H9 (cell line): ENCODE results near the gene IGLL5. TPM values are rescaled to one million over a fixed set of nuclear protein-coding genes. Genes with fewer than 3 reads are reported as not detected.

Experiments
- DNase-seq: peaks from one replicate; pipeline ENCODE4 v3.0.0-alpha.2; 2017
- H2AFZ ChIP-seq: one replicate; pipeline ENCODE4 v1.6.1; 2013; ENCODE audit warnings: mild to moderate bottlenecking, low read length, control low read depth, moderate library complexity
- H2AK5ac ChIP-seq: 2 replicates; pipeline ENCODE4 v1.6.1; 2013; ENCODE audit warnings: low read length, control low read depth, mixed read lengths; ENCODE audit not compliant: insufficient read length
- H2BK120ac ChIP-seq: one replicate; pipeline ENCODE4 v1.6.1; 2013; ENCODE audit warnings: low read depth, mild to moderate bottlenecking, low read length, control low read depth, inconsistent platforms; ENCODE audit not compliant: poor library complexity, severe bottlenecking
- H2BK12ac ChIP-seq: 2 replicates; pipeline ENCODE4 v1.6.1; 2013; ENCODE audit warnings: low read length, control low read depth, mixed read lengths, low read depth; ENCODE audit not compliant: insufficient read length
- H2BK15ac ChIP-seq: 2 replicates; pipeline ENCODE4 v1.6.1; 2013; ENCODE audit warnings: low read depth, low read length, control low read depth
- H2BK20ac ChIP-seq: one replicate; pipeline ENCODE4 v1.6.1; 2013; ENCODE audit warnings: low read depth, mild to moderate bottlenecking, low read length, control low read depth, inconsistent platforms; ENCODE audit not compliant: poor library complexity, severe bottlenecking
- H2BK5ac ChIP-seq: 2 replicates; pipeline ENCODE4 v1.6.1; 2013; ENCODE audit warnings: low read length, control low read depth, mixed read lengths; ENCODE audit not compliant: insufficient read length
- H3K14ac ChIP-seq: 2 replicates; pipeline ENCODE4 v1.6.1; 2013; ENCODE audit warnings: low read length, control low read depth; ENCODE audit not compliant: insufficient read depth
- H3K18ac ChIP-seq: 2 replicates; pipeline ENCODE4 v1.6.1; 2013; ENCODE audit warnings: low read depth, mild to moderate bottlenecking, mixed read lengths, low read length, control low read depth; ENCODE audit not compliant: insufficient read length
- H3K23ac ChIP-seq: 2 replicates; pipeline ENCODE4 v1.6.1; 2013; ENCODE audit warnings: low read length, control low read depth, mixed read lengths, low read depth; ENCODE audit not compliant: insufficient read length
- H3K23me2 ChIP-seq: 2 replicates; pipeline ENCODE4 v1.6.1; 2013; ENCODE audit warnings: low read depth, mild to moderate bottlenecking, mixed read lengths, low read length, control low read depth; ENCODE audit not compliant: insufficient read length, poor library complexity, severe bottlenecking
- H3K27ac ChIP-seq: 2 replicates; pipeline ENCODE4 v1.5.1; 2013; ENCODE audit warnings: low read length, control low read depth, mixed read lengths, low read depth; ENCODE audit not compliant: insufficient read length
- H3K27me3 ChIP-seq: 2 replicates; pipeline ENCODE4 v1.6.1; 2013; ENCODE audit warnings: low read length, control low read depth, inconsistent platforms; ENCODE audit not compliant: insufficient read depth
- H3K4ac ChIP-seq: 2 replicates; pipeline ENCODE4 v1.6.1; 2013; ENCODE audit warnings: low read depth, mild to moderate bottlenecking, control low read depth, inconsistent platforms, low read length, moderate library complexity
- H3K4me1 ChIP-seq: 2 replicates; pipeline ENCODE4 v1.6.1; 2013; ENCODE audit warnings: low read length, control low read depth, inconsistent platforms; ENCODE audit not compliant: insufficient read depth
- H3K4me2 ChIP-seq: 2 replicates; pipeline ENCODE4 v1.6.1; 2013; ENCODE audit warnings: low read length, control low read depth, mixed read lengths; ENCODE audit not compliant: insufficient read length, insufficient read depth
- H3K56ac ChIP-seq: 2 replicates; pipeline ENCODE4 v1.6.1; 2013; ENCODE audit warnings: low read depth, mild to moderate bottlenecking, mixed read lengths, low read length, control low read depth; ENCODE audit not compliant: insufficient read length
- H3K79me1 ChIP-seq: 2 replicates; pipeline ENCODE4 v1.6.1; 2013; ENCODE audit warnings: low read depth, mild to moderate bottlenecking, moderate library complexity, low read length, control low read depth, inconsistent platforms; ENCODE audit not compliant: insufficient read depth, poor library complexity, severe bottlenecking
- H3K79me2 ChIP-seq: 2 replicates; pipeline ENCODE4 v1.6.1; 2013; ENCODE audit warnings: low read length, control low read depth, inconsistent platforms; ENCODE audit not compliant: insufficient read depth
- H3K9ac ChIP-seq: 2 replicates; pipeline ENCODE4 v1.6.1; 2013; ENCODE audit warnings: low read length, control low read depth, mixed read lengths; ENCODE audit not compliant: insufficient read length; ENCODE audit errors: extremely low read depth
- H3K9me3 ChIP-seq: one replicate; pipeline ENCODE4 v1.6.1; 2013; ENCODE audit warnings: low read depth, low read length, inconsistent platforms; ENCODE audit not compliant: control insufficient read depth
- H3T11ph ChIP-seq: one replicate; pipeline ENCODE4 v1.6.1; 2013; ENCODE audit warnings: mild to moderate bottlenecking, low read length, control low read depth, inconsistent platforms
- H4K20me1 ChIP-seq: one replicate; pipeline ENCODE4 v1.6.1; 2013; ENCODE audit not compliant: control insufficient read depth, insufficient read length, insufficient read depth
- H4K5ac ChIP-seq: 2 replicates; pipeline ENCODE4 v1.6.1; 2013; ENCODE audit warnings: low read depth, mild to moderate bottlenecking, mixed read lengths, low read length, control low read depth; ENCODE audit not compliant: insufficient read length
- H4K8ac ChIP-seq: replicated peaks from 2 replicates; pipeline ENCODE4 v1.6.1; 2013; ENCODE audit warnings: low read length, control low read depth, mixed read lengths, low read depth; ENCODE audit not compliant: insufficient read length
- H4K91ac ChIP-seq: 2 replicates; pipeline ENCODE4 v1.6.1; 2013; ENCODE audit warnings: low read depth, mild to moderate bottlenecking, moderate library complexity, mixed read lengths, low read length, control low read depth; ENCODE audit not compliant: insufficient read length
- H3K27ac Mint-ChIP-seq, 3 experiments: 2 replicates in 2 of 3; 3 replicates in 1 of 3; pipeline ENCODE4 v1.8.0; 2020 to 2021; ENCODE audit warnings: mixed read lengths in 3 of 3, mild to moderate bottlenecking in 1 of 3, moderate library complexity in 1 of 3
- H3K27me3 Mint-ChIP-seq: 2 replicates; pipeline ENCODE4 v1.8.0; 2021; ENCODE audit warnings: low read depth, mild to moderate bottlenecking, moderate library complexity, mixed read lengths
- H3K36me3 Mint-ChIP-seq, 3 experiments: 2 replicates in 2 of 3; 3 replicates in 1 of 3; pipeline ENCODE4 v1.8.0; 2020 to 2021; ENCODE audit warnings: low read depth in 3 of 3, mixed read lengths in 3 of 3; ENCODE audit not compliant: insufficient read depth in 1 of 3
- H3K4me1 Mint-ChIP-seq, 2 experiments: 2 replicates each; pipeline ENCODE4 v1.8.0; 2020; ENCODE audit warnings: mixed read lengths in 2 of 2
- H3K4me3 Mint-ChIP-seq, 2 experiments: 2 replicates in 1 of 2; 3 replicates in 1 of 2; pipeline ENCODE4 v1.8.0; 2020 to 2021; ENCODE audit warnings: mild to moderate bottlenecking in 2 of 2, mixed read lengths in 2 of 2, moderate library complexity in 1 of 2
- H3K9me3 Mint-ChIP-seq, 2 experiments: 2 replicates in 1 of 2; 3 replicates in 1 of 2; pipeline ENCODE4 v1.8.0; 2020; ENCODE audit warnings: mild to moderate bottlenecking in 2 of 2, mixed read lengths in 2 of 2, moderate library complexity in 1 of 2
- WGBS: extraction: QIAGEN DNeasy Blood & Tissue Kit; methylation state at CpG from one replicate; pipeline ENCODE4 v1.1.7; 2013; ENCODE audit warnings: missing lambda C conversion rate, low lambda C conversion rate, mixed read lengths; ENCODE audit not compliant: insufficient read length; ENCODE audit errors: extremely low coverage; 5-methylcytosine and 5-hydroxymethylcytosine counted together
- total RNA-seq: library from RNA; stranded (reverse); gene quantifications from 2 replicates; pipeline ENCODE4 v1.2.1, GENCODE V29; 2021
- TF ChIP-seq, protein P1 (sequence below): fragments of 200-600 bp; sonication (generic); conservative IDR thresholded peaks from 3 replicates; pipeline ENCODE4 v1.8.0; 2021; ENCODE audit warnings: antibody characterized with exemption, mild to moderate bottlenecking

Gene IGLL5
- total RNA-seq, 1 experiment from 2014 or later = not detected

DNA sequence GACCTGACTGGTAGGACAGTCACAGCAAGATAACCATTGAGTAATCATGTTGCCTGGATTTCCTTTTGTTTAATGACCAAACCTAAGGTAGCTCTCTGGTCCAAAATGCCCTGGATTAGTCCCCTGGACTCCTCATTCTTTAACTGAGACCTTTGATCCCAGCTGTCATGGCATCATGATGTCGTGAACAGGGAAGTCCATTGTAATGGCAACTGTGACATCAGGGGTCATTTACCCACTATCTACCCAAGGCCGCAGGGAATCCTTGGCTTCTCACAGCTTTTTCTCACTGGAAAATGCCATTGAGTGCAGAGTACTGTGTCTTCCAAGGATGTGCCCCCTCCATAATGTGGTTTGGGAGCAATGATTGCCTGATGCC, 29.1 kb upstream of the IGLL5 start:
- no peak overlapping the region for H3K4me3 Mint-ChIP-seq
- Histone ChIP-seq H2AFZ (no peak overlapping the region), H3K9me3 (no peaks in the 10 kb centered on the region), H2BK12ac (no peak overlapping the region), H3K27ac (no peak overlapping the region), H2BK120ac (no peak overlapping the region), H3K4ac (no peak overlapping the region), H2BK20ac (no peak overlapping the region), H4K8ac (no peak overlapping the region), H3K14ac (no peak overlapping the region), H3K56ac (no peak overlapping the region), H3K79me1 (no peaks in the 10 kb centered on the region), H3K18ac (no peak overlapping the region), H4K20me1 (no peaks in the 10 kb centered on the region), H3K27me3 (no peaks in the 10 kb centered on the region; the same call in 1 of the 2 replicates), H3K9ac (no peak overlapping the region), H3K23ac (no peak overlapping the region), H4K5ac (no peak overlapping the region), H3K4me1 (no peaks in the 10 kb centered on the region), H3T11ph (no peak overlapping the region), H2BK5ac (no peak overlapping the region), H3K4me2 (no peak overlapping the region), H2BK15ac (no peak overlapping the region), H4K91ac (no peak overlapping the region), H2AK5ac (no peak overlapping the region), H3K79me2 (no peaks in the 10 kb centered on the region), H3K23me2 (no peaks in the 10 kb centered on the region)
- no CpG with 5 or more reads among the region's 2 CpGs for WGBS
- TF ChIP-seq, protein P1, sequence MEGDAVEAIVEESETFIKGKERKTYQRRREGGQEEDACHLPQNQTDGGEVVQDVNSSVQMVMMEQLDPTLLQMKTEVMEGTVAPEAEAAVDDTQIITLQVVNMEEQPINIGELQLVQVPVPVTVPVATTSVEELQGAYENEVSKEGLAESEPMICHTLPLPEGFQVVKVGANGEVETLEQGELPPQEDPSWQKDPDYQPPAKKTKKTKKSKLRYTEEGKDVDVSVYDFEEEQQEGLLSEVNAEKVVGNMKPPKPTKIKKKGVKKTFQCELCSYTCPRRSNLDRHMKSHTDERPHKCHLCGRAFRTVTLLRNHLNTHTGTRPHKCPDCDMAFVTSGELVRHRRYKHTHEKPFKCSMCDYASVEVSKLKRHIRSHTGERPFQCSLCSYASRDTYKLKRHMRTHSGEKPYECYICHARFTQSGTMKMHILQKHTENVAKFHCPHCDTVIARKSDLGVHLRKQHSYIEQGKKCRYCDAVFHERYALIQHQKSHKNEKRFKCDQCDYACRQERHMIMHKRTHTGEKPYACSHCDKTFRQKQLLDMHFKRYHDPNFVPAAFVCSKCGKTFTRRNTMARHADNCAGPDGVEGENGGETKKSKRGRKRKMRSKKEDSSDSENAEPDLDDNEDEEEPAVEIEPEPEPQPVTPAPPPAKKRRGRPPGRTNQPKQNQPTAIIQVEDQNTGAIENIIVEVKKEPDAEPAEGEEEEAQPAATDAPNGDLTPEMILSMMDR = no peak
- no peak for DNase-seq
- H3K36me3 Mint-ChIP-seq = no peaks in the 10 kb centered on the region
- H3K27ac Mint-ChIP-seq = no peak overlapping the region
- H3K9me3 Mint-ChIP-seq = no peaks in the 10 kb centered on the region
- peaks cover 98% of the 10 kb centered on the region for H3K27me3 Mint-ChIP-seq
- no peaks in the 10 kb centered on the region for H3K4me1 Mint-ChIP-seq
